ENCODE results near the gene GABPA.
"Not testable (repeated sequence)": the region's sequence is repeated elsewhere in the genome, so short reads cannot be mapped to it uniquely, and the experiment has no call there.

GABPA gene

GRCh38 chr21:25742900-25743299 is 8.1 kb downstream of the GABPA start:
- no peak for DNase-seq

- DNase-seq = no peak
Measured at GRCh38 chr21:25744854-25745253, 10.1 kb downstream of the GABPA start.

GRCh38 chr21:25750085-25750484 is 15.3 kb downstream of the GABPA start:
- no peak for DNase-seq

GRCh38 chr21:25752416-25752815 is 17.6 kb downstream of the GABPA start:
- DNase-seq = no peak

- DNase-seq = no peak
Measured at GRCh38 chr21:25756190-25756932, 21.6 kb downstream of the GABPA start.

- no peak for DNase-seq
Measured at GRCh38 chr21:25757531-25757930, 22.8 kb downstream of the GABPA start.

GRCh38 chr21:25759573-25759972 is 24.8 kb downstream of the GABPA start:
- DNase-seq = no peak

GRCh38 chr21:25760061-25760460 is 25.3 kb downstream of the GABPA start:
- DNase-seq = no peak

GRCh38 chr21:25760677-25761076 is 25.9 kb downstream of the GABPA start:
- no peak for DNase-seq

- DNase-seq = no peak
Measured at GRCh38 chr21:25764065-25764464, 29.3 kb downstream of the GABPA start.

- DNase-seq = no peak
Measured at GRCh38 chr21:25767921-25768320, 33.1 kb downstream of the GABPA start.

GRCh38 chr21:25772686-25773085 is 37.9 kb downstream of the GABPA start:
- DNase-seq = peak; percentile 42 to 62 (median 57)

GRCh38 chr21:25776440-25776839 is 41.7 kb downstream of the GABPA start:
- DNase-seq = no peak

GRCh38 chr21:25778126-25778875 is 43.5 kb downstream of the GABPA start:
- DNase-seq = not testable (repeated sequence)

GRCh38 chr21:25788677-25789076 is 53.9 kb downstream of the GABPA start:
- no peak for DNase-seq

- peak; percentile 4 to 22 (median 15) for DNase-seq
Measured at GRCh38 chr21:25790122-25790877, 55.5 kb downstream of the GABPA start.

- no peak for DNase-seq
Measured at GRCh38 chr21:25790878-25791204, 56.1 kb downstream of the GABPA start.

GRCh38 chr21:25791319-25791718 is 56.5 kb downstream of the GABPA start:
- no peak for DNase-seq

- DNase-seq = peak; percentile 92 to 96 (median 94)
Measured at GRCh38 chr21:25801217-25802014, 66.6 kb downstream of the GABPA start.

- no peak for DNase-seq
Measured at GRCh38 chr21:25806060-25806459, 71.3 kb downstream of the GABPA start.

- no peak for DNase-seq
Measured at GRCh38 chr21:25807191-25807590, 72.4 kb downstream of the GABPA start.

- peak; percentile 12 to 28 (median 27) for DNase-seq
Measured at GRCh38 chr21:25809013-25809412, 74.2 kb downstream of the GABPA start.

GRCh38 chr21:25811186-25811585 is 76.4 kb downstream of the GABPA start:
- DNase-seq = no peak
